ENCODE measurements around the gene LNP1. TPM values are rescaled to one million over a fixed set of nuclear protein-coding genes. Genes with fewer than 3 reads are reported as not detected.

Gene LNP1
- total RNA-seq, 1 donor from 2014 or later: 2.7 TPM

GRCh38 chr3:100386437-100387074, 14.8 kb upstream of the LNP1 start:
- peak overlapping the region; percentile 88 for H3K27ac Mint-ChIP-seq
- TF ChIP-seq CTCF (IDR thresholded peaks at IDR 0.05; ENCODE audit: unreplicated experiment): no peak
- H3K27me3 Mint-ChIP-seq: no peaks in the 10 kb centered on the region
- peaks cover 19% of the 10 kb centered on the region for H3K4me1 Mint-ChIP-seq (ENCODE audit: low read depth)
- H3K9me3 Mint-ChIP-seq (ENCODE audit: low read depth): peaks cover 11% of the 10 kb centered on the region
- peaks cover 19% of the 10 kb centered on the region for H3K36me3 Mint-ChIP-seq (ENCODE audit: insufficient read depth)
- H3K4me3 Mint-ChIP-seq (ENCODE audit: low read depth): no peak overlapping the region
- DNase-seq (ENCODE audit: low spot score, unreplicated experiment): no peak

- H3K4me1 Mint-ChIP-seq (ENCODE audit: low read depth): peaks cover 19% of the 10 kb centered on the region
- no peak overlapping the region for H3K27ac Mint-ChIP-seq
- H3K27me3 Mint-ChIP-seq: no peaks in the 10 kb centered on the region
- peaks cover 18% of the 10 kb centered on the region for H3K36me3 Mint-ChIP-seq (ENCODE audit: insufficient read depth)
- no peak overlapping the region for H3K4me3 Mint-ChIP-seq (ENCODE audit: low read depth)
- H3K9me3 Mint-ChIP-seq (ENCODE audit: low read depth): peaks cover 11% of the 10 kb centered on the region
- TF ChIP-seq CTCF (IDR thresholded peaks at IDR 0.05; ENCODE audit: unreplicated experiment): no peak
- no peak for DNase-seq (ENCODE audit: low spot score, unreplicated experiment)
Measured at GRCh38 chr3:100389025-100389424, 12.3 kb upstream of the LNP1 start.

- Mint-ChIP-seq H3K27me3 (no peaks in the 10 kb centered on the region), H3K4me1 (ENCODE audit: low read depth) (peaks cover 18% of the 10 kb centered on the region), H3K27ac (no peak overlapping the region), H3K4me3 (ENCODE audit: low read depth) (no peak overlapping the region), H3K9me3 (ENCODE audit: low read depth) (no peaks in the 10 kb centered on the region), H3K36me3 (ENCODE audit: insufficient read depth) (no peaks in the 10 kb centered on the region)
- no peak for TF ChIP-seq CTCF (IDR thresholded peaks at IDR 0.05; ENCODE audit: unreplicated experiment)
- DNase-seq (ENCODE audit: low spot score, unreplicated experiment): no peak
Measured at GRCh38 chr3:100395679-100396431, 5.5 kb upstream of the LNP1 start.

GRCh38 chr3:100396967-100397366, 4.4 kb upstream of the LNP1 start:
- Mint-ChIP-seq H3K4me1 (ENCODE audit: low read depth) (peaks cover 20% of the 10 kb centered on the region), H3K27ac (no peak overlapping the region), H3K27me3 (no peaks in the 10 kb centered on the region), H3K9me3 (ENCODE audit: low read depth) (no peaks in the 10 kb centered on the region), H3K4me3 (ENCODE audit: low read depth) (no peak overlapping the region), H3K36me3 (ENCODE audit: insufficient read depth) (no peaks in the 10 kb centered on the region)
- no peak for TF ChIP-seq CTCF (IDR thresholded peaks at IDR 0.05; ENCODE audit: unreplicated experiment)
- no peak for DNase-seq (ENCODE audit: low spot score, unreplicated experiment)

- H3K4me1 Mint-ChIP-seq (ENCODE audit: low read depth): peaks cover 33% of the 10 kb centered on the region
- H3K4me3 Mint-ChIP-seq (ENCODE audit: low read depth): peak overlapping the region; percentile 92
- H3K9me3 Mint-ChIP-seq (ENCODE audit: low read depth): peaks cover 2% of the 10 kb centered on the region
- no peak for DNase-seq (ENCODE audit: low spot score, unreplicated experiment)
- peak overlapping the region; percentile 56 for H3K27ac Mint-ChIP-seq
- peaks cover 2% of the 10 kb centered on the region for H3K36me3 Mint-ChIP-seq (ENCODE audit: insufficient read depth)
- no peak for TF ChIP-seq CTCF (IDR thresholded peaks at IDR 0.05; ENCODE audit: unreplicated experiment)
- no peaks in the 10 kb centered on the region for H3K27me3 Mint-ChIP-seq
Measured at GRCh38 chr3:100399341-100400071, 1.8 kb upstream of the LNP1 start.
